Activated CD4-positive, alpha-beta T cell treated with anti-CD3 and anti-CD28 coated beads, Interleukin-2, amount 10 ng/mL, durations not matched to agents 7 days and 5 days (primary cell): ENCODE measurements around the gene CRABP2. TPM values are rescaled to one million over a fixed set of nuclear protein-coding genes. Genes with fewer than 3 reads are reported as not detected.
A peak's percentile ranks its signal among the peaks of the same experiment; 100 is the strongest.

Experiments
- CTCF ChIA-PET: fragments of 350-600 bp; sonication (Branson Sonifier 250); formaldehyde crosslinking; loops from one replicate; lab custom pipeline; 2021; ENCODE audit warnings: antibody characterized with exemption; lab: Charles Lee
- POLR2A ChIA-PET: fragments of 350-600 bp; sonication (Branson Sonifier 250); formaldehyde crosslinking; loops from one replicate; lab custom pipeline; 2021; ENCODE audit warnings: antibody characterized with exemption; lab: Charles Lee
- DNase-seq: peaks from one replicate; pipeline ENCODE4 v3.0.0-alpha.2; 2020
- H3K27ac Mint-ChIP-seq: one replicate; pipeline ENCODE4 v1.8.0; 2021; ENCODE audit warnings: mild to moderate bottlenecking, moderate library complexity, mixed read lengths
- H3K27me3 Mint-ChIP-seq: one replicate; pipeline ENCODE4 v1.8.0; 2021; ENCODE audit warnings: mixed read lengths
- H3K36me3 Mint-ChIP-seq: one replicate; pipeline ENCODE4 v1.8.0; 2021; ENCODE audit warnings: low read depth, mixed read lengths
- H3K4me1 Mint-ChIP-seq: one replicate; pipeline ENCODE4 v1.8.0; 2021; ENCODE audit warnings: mixed read lengths
- H3K4me3 Mint-ChIP-seq: one replicate; pipeline ENCODE4 v1.8.0; 2021; ENCODE audit warnings: mild to moderate bottlenecking, moderate library complexity, mixed read lengths
- H3K9me3 Mint-ChIP-seq: one replicate; pipeline ENCODE4 v1.8.0; 2021; ENCODE audit warnings: mixed read lengths
- total RNA-seq, 2 experiments: library from RNA; stranded (reverse); gene quantifications; one replicate each; pipeline ENCODE4 v1.2.3, GENCODE V29; 2021

Gene CRABP2
- total RNA-seq, 2 experiments from 2014 or later, result 0.77 to 1.1 TPM

DNA sequence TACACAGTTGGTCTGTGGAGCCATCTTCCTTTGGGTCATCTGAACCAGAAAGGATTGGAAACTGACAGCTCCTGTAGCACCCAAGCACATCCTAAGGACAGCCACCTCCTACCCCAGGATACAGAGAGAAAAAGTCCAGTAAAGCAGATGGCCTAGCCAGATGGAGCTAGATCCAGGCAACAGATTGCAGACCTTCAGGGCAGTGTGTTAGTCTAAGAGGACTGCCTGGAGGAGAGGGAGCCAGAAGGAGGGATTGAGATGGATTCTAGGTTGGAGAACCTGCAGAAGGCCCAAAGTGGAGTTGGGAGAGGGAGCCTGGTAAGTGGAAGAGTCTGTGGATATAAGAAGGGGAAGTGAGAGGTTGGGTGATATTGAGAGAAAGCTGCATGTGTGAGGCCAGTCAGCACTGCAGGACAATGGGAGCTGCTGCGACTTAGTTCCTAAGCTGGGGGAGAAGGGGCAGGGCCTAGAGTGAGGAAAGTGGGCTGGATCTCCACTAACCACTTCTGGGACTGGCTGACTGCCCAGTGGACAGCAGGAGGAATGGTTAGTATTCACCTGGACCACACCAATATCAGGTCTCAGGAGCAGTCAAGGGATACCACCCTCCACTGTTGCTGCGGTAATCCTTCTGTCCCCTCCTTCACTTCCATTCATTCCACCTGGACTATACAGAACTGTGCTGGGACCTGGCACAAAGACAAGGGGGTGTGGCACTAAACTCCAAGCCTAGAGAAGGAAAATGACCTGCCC lies 50.1 kb downstream of the CRABP2 start:
- Mint-ChIP-seq H3K4me1 (peaks cover 32% of the 10 kb centered on the region), H3K36me3 (no peaks in the 10 kb centered on the region), H3K4me3 (no peak overlapping the region), H3K27me3 (peaks cover 58% of the 10 kb centered on the region), H3K9me3 (no peaks in the 10 kb centered on the region), H3K27ac (no peak overlapping the region)
- CTCF ChIA-PET, result interaction anchor here (1.0 to 4.7 kb wide), 7 partner anchors 11 to 209 kb away, joined by 3 to 30 read pairs (median 5); no protein-coding TSS in a partner anchor
- DNase-seq, result no peak
- POLR2A ChIA-PET, result no interaction called here

DNA sequence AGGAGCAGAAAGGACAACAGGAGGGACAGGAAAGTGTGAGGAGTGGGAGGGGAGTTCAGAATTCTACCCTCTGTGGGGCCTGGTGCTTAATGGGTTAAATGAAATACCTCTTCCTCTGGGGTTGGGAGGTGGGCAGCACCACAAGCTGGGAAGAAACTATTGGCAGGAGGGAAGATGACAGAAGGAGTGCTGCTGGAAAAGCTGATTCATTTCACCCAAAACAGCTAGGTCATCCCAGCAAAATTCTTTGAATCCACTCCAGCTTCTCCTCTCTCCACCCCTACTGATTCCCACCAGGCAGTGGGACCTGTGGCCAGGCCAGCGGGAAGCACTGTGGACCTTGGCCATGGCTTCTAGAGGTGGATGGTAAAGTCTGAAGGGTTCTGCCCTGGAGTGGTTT lies 50.7 kb downstream of the CRABP2 start:
- Mint-ChIP-seq H3K27ac (no peak overlapping the region), H3K4me1 (peaks cover 26% of the 10 kb centered on the region), H3K27me3 (peaks cover 63% of the 10 kb centered on the region), H3K9me3 (no peaks in the 10 kb centered on the region), H3K4me3 (no peak overlapping the region), H3K36me3 (no peaks in the 10 kb centered on the region)
- DNase-seq, result no peak
- ChIA-PET CTCF (interaction anchor here (1.0 to 4.7 kb wide), 5 partner anchors 10 to 209 kb away, joined by 3 to 30 read pairs (median 4); no protein-coding TSS in a partner anchor), POLR2A (no interaction called here)

DNA sequence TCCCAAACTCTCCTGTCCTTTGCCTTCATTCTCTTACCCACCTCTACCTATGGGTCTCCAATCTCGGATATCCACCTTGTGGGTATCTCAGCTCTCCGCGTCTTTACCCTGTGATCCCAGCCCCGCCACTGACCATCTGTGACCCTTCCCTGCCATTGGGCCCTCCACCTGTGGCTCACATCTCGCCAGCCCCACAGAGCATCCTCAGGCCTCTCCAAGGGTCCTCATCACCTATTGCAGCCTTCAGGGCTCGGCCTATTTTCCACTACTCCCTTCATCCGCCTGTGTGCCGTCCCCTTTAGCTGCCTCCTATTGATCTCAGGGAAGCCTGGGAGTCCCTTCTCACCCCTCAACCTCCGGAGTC lies 52.4 kb downstream of the CRABP2 start:
- POLR2A ChIA-PET, result no interaction called here

DNA sequence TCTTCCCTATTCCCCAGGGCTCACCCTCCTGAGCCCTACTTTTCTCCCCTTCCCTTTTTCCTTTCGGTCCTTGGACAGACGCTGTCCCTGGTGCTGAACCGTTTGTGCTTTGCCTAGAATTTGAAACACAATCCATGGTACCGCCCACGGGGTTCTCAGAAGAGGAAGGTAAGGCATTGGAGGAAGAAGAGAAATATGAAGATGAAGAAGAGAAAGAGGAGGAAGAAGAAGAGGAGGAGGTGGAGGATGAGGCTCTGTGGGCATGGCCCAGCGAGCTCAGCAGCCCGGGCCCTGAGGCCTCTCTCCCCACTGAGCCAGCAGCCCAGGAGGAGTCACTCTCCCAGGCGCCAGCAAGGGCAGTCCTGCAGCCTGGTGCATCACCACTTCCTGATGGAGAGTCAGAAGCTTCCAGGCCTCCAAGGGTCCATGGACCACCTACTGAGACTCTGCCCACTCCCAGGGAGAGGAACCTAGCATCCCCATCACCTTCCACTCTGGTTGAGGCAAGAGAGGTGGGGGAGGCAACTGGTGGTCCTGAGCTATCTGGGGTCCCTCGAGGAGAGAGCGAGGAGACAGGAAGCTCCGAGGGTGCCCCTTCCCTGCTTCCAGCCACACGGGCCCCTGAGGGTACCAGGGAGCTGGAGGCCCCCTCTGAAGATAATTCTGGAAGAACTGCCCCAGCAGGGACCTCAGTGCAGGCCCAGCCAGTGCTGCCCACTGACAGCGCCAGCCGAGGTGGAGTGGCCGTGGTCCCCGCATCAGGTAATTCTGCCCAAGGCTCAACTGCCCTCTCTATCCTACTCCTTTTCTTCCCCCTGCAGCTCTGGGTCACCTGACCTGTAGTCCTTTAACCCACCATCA lies 53.0 kb downstream of the CRABP2 start:
- peak; percentile 48 for DNase-seq
- Mint-ChIP-seq H3K4me1 (peaks cover 8% of the 10 kb centered on the region), H3K27me3 (peaks cover 78% of the 10 kb centered on the region), H3K9me3 (no peaks in the 10 kb centered on the region), H3K4me3 (no peak overlapping the region), H3K27ac (no peak overlapping the region), H3K36me3 (no peaks in the 10 kb centered on the region)
- ChIA-PET POLR2A (no interaction called here), CTCF (interaction anchor here (1.0 to 3.2 kb wide), 4 partner anchors 8 to 28 kb away, joined by 3 to 19 read pairs (median 4); no protein-coding TSS in a partner anchor)

More for the DNA sequence above, 52.4 kb downstream of the CRABP2 start:
- Mint-ChIP-seq H3K4me1 (peaks cover 13% of the 10 kb centered on the region), H3K36me3 (no peaks in the 10 kb centered on the region), H3K4me3 (no peak overlapping the region), H3K9me3 (no peaks in the 10 kb centered on the region), H3K27me3 (peaks cover 75% of the 10 kb centered on the region), H3K27ac (no peak overlapping the region)
- CTCF ChIA-PET, result interaction anchor here (1.0 kb wide), 1 partner anchor 18 kb away, joined by 3 read pairs; no protein-coding TSS in a partner anchor
- no peak for DNase-seq

Other genes with a start within 250 kb of the CRABP2 start
- gene MEF2D, start 204.8 kb downstream of the CRABP2 start, total RNA-seq, result 10 to 100 TPM; 34.0 to 39.4 TPM
- 10 to 100 TPM; 25.2 to 25.5 TPM for gene IQGAP3, start 133.0 kb downstream of the CRABP2 start, total RNA-seq
- gene TTC24, start 125.9 kb downstream of the CRABP2 start, total RNA-seq, result 1 to 10 TPM; 2.9 to 4.6 TPM
- 10 to 100 TPM; 52.9 to 54.2 TPM for gene NAXE, start 113.8 kb downstream of the CRABP2 start, total RNA-seq
- gene GPATCH4, start 104.1 kb downstream of the CRABP2 start, total RNA-seq, result 10 to 100 TPM; 29.9 to 33.4 TPM
- gene HAPLN2, start 86.2 kb downstream of the CRABP2 start, total RNA-seq, result under 1 TPM in 1 of 2 experiments, not detected in 1; 0.62 TPM
- gene BCAN, start 63.5 kb downstream of the CRABP2 start, total RNA-seq, result not detected
- not detected for gene NES, start 28.2 kb downstream of the CRABP2 start, total RNA-seq
- 10 to 100 TPM; 26.2 to 29.7 TPM for gene METTL25B, start 22.9 kb upstream of the CRABP2 start, total RNA-seq
- 10 to 100 TPM; 47.0 to 58.0 TPM for gene ISG20L2, start 23.2 kb upstream of the CRABP2 start, total RNA-seq
- 10 to 100 TPM; 50.4 to 54.7 TPM for gene MRPL24, start 35.5 kb upstream of the CRABP2 start, total RNA-seq
- gene HDGF, start 46.1 kb upstream of the CRABP2 start, total RNA-seq, result 100 to 1,000 TPM; 288 to 301 TPM
- 10 to 100 TPM; 70.6 to 87.7 TPM for gene PRCC, start 62.0 kb upstream of the CRABP2 start, total RNA-seq
- gene SH2D2A, start 111.3 kb upstream of the CRABP2 start, total RNA-seq, result 10 to 100 TPM; 56.3 to 63.5 TPM
- under 1 TPM in 1 of 2 experiments, not detected in 1; 0.05 TPM for gene INSRR, start 153.5 kb upstream of the CRABP2 start, total RNA-seq
- 1 to 10 TPM; 1.9 to 2.0 TPM for gene NTRK1, start 155.3 kb upstream of the CRABP2 start, total RNA-seq
- gene PEAR1, start 188.1 kb upstream of the CRABP2 start, total RNA-seq, result under 1 TPM; 0.07 to 0.15 TPM
- gene LRRC71, start 215.0 kb upstream of the CRABP2 start, total RNA-seq, result not detected